IPS DF 4.7 (cell line): Measurements from ENCODE around the gene NUP93.
"Not testable (repeated sequence)": the region's sequence is repeated elsewhere in the genome, so short reads cannot be mapped to it uniquely, and the experiment has no call there.

Source experiments
- DNase-seq: peaks from one replicate; pipeline ENCODE4 v3.0.0-alpha.2; 2013; ENCODE audit warnings: low spot score; ENCODE audit errors: extremely low read depth

NUP93 gene

DNA sequence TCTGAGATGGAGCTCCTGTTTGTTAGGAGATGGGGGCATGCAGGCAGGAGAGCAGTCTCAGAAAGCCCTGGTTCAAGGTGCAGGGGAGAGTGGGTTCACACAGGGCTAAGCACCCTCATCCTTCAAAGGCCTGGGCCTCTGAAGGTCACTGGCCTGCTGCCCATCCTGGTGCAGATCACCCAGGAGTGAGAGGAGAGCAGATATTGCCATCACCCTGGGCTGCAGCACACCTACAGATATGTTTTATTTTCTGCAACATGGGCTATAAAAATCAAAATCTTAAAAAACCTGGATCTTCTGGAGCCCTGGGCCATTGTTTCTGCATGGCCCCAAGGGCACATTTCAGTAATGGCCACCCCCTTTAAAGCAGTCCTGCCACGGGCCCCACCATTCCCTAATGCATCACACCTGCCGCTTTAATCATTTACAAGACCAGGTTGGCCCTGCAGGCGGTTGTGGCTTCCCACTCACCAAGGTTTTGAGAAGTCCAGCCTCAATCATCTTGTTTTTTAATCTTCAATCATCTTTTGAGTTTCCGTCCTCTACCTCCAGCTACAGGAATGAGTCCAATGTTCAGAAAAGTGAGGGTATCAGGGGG lies 20.4 kb upstream of the NUP93 start:
- no peak for DNase-seq

DNA sequence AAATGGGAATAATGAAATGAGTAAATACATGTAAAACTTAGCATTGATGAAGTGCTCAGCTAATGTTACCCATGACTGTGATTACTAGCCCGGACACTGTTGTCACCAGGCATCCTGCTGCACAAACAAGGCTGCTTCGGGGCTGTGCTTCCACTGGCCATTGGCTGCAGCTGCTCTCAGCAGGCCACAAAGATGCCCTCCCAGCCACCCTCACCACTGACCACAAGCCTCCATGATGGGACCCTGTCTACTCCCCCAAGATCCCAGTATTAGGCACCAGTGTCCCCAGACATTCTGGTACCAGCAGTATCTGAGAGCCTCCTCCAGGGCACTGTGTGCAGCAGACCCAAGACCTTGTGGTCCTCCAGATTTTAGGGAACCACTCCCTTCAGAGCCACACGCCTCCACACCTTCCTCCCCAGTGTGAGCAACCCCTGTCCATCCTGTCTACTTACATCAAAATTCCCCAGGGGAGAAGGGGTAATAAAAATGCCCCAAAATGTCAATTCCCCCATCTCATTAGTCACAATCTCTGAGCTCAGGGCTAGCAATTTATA lies 19.7 kb upstream of the NUP93 start:
- no peak for DNase-seq

GRCh38 chr16:56711862-56712261 lies 18.1 kb upstream of the NUP93 start:
- no peak for DNase-seq

- no peak for DNase-seq
These were observed 16.1 kb upstream of the NUP93 start for GRCh38 chr16:56713794-56714193.

DNA sequence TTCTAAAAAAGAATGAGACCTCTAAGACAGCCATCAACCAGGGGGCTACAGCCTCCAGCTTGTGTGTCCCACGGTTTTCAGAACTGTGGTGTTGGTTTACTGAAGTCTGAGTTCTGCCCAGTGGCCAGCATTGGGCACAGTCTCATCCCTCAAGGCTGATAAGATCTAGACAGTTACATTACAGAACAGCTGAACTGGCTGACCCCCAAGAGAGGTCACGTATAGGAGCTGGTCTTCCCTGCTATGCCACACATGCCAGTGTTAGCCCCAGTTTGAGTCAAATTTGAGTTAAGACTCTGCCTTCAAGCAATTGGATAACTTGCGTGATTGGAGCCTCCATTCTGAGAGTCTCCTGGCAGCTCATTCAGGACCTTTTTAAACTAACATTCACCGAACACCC lies 14.8 kb upstream of the NUP93 start:
- DNase-seq: no peak

GRCh38 chr16:56716761-56717160 lies 13.2 kb upstream of the NUP93 start:
- no peak for DNase-seq

DNA sequence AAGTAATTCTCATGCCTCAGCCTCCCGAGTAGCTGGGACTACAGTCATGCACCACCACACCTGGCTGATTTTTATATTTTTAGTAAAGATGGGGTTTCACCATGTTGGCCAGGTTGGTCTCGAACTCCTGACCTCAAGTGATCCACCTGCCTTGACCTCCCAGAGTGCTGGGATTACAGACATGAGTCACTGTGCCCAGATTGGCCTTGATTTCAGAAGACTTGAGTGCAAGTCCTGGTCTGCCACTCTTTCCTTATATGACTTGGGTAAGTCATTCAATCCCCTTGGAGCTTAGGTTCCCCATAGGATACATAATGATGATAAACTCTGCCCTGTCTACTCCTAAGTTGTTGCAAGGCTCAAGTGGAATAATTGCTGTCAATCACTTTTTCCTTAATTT lies 12.4 kb upstream of the NUP93 start:
- DNase-seq: not testable (repeated sequence)

DNA sequence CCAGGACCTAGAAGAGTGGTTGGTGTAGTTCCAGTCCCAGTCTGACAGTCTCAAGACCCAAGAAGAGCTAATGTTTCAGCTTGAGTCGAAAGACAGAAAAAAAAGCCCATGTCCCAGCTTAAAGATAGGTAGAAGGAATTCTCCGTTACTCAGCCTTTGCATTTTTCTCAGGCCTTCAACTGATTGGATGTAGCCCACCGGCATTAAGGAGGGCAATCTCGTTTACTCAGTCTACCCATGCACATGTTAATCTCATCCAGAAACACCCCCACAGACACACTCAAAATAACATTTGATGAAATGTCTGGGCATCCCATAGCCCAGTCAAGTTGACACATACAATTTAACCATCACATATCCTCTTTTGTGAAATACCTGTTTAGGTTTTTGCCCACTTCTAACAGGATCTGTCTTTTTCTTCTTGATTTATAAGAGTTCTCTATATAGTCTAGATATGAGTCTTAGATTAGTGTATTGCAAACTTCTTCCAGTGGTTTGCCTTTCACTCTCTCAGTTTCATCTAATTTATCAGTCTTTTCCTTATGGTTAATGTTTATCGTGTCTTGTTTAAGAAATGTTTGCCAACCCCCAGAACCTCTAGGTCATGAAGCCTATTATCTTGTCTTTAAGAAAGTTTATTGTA lies 7.6 kb upstream of the NUP93 start:
- DNase-seq: no peak

DNA sequence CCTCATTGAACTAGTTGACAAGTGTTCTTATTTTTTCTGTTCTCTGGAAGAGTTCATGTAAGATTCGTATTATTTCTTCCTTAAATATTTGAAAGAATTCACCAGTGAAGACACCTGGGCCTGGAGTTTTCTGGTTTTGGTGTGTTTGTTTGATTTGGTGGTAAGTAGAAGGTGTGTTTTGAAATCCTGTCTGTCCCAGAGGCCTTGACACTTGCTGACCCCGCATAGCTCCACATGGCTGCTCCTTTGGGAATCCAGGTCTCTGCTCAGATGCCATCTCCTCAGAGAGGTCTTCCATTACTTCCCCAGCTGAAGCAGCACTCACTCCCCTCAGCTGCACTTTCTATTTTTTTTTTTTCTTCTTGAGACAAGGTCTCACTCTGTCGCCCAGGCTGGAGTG lies 5.7 kb upstream of the NUP93 start:
- DNase-seq: no peak

DNA sequence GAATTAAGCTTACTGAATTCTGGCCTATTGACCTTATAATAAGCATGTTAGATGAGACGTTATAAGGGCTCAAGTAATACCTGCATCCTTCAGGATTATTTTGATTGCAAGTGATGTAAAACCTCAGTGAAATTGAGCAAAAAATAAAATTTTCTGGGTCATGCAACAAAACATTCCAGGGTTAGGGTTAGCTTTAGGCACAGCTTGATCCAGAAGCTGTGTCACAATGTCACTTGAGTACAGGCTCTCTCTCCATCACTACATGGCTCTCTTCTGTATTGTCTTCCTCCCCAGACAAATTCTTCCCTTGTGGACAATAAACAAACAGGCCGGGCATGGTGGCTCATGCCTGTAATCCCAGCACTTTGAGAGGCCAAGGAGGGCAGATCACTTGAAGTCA lies 3.6 kb upstream of the NUP93 start:
- no peak for DNase-seq

DNA sequence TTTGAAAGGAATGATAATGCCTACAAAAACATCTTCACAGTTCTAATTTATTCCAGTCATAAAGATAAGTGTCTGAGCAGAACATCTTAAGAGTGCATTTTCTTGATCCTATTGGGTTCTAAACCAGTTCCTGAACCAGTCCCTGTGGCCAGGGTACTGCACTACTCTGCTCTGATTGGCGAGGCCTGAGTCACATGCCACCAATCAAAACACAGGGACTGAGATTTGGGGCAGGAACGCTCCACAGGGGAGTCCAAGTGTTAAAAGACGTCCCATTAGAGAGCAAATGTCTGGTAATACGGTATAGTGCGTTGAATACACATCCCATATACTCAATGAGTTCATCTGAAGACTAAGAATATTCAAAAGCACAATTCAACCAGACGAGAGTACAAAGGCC lies 3.0 kb upstream of the NUP93 start:
- DNase-seq: no peak

DNA sequence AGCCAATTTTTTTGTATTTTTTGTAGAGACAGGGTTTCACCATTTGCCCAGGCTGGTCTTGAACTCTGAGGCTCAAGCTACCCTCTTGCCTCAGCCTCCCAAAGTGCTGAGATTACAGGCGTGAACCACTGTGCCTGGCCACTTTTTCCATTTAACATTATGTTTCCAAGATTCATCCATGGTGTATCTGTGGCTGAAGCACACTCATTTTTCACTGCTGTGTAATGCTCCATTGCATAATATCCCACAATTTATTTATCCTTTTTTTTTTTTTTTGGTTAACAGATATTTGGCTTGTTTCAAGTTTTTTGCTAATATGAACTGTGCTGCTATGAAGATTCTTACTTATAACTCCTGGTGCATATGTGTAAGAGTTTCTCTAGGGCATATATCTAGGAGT lies 1.9 kb upstream of the NUP93 start:
- DNase-seq: no peak

GRCh38 chr16:56728980-56729734 lies 772 bp upstream of the NUP93 start:
- no peak for DNase-seq

DNA sequence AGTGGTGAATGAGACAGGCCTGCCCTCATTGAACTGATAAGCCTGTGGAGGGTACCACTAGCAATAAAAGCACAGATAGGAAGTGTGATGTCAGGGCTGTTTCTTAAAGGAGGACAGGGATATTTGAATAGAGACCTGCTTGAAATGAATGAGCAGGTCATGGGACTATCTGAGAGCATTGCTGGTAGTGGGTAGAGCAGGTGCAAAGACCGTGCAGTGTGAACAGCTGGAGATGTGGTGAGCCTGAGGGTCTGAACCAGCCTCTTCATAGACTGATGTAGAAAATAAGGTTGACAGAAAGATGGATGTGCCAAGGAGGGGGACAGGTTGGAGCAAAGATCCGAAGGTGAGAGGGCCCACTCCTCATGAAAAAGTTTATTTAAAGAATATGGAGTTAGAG lies 2.4 kb downstream of the NUP93 start:
- no peak for DNase-seq

DNA sequence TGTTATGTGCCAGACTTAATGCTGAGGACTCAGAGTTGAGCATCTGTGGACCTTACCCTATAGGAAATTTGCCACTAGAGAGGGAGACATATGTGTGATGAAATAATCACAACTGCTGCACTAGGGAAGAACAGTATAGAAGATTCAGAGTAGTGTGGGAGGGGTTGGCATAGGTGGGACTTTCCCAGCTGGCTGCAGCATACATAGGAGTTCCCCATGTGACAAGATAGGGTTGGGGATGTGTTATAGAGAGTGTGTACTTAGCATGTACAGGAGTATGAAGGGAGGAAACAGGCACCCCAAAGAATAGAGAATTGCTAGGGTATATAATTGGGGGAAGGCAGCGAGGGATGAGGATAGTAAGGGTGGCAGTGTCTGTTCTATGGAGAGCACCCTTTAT lies 2.9 kb downstream of the NUP93 start:
- no peak for DNase-seq

- DNase-seq: no peak
These were observed 4.5 kb downstream of the NUP93 start for GRCh38 chr16:56734429-56734828.

DNA sequence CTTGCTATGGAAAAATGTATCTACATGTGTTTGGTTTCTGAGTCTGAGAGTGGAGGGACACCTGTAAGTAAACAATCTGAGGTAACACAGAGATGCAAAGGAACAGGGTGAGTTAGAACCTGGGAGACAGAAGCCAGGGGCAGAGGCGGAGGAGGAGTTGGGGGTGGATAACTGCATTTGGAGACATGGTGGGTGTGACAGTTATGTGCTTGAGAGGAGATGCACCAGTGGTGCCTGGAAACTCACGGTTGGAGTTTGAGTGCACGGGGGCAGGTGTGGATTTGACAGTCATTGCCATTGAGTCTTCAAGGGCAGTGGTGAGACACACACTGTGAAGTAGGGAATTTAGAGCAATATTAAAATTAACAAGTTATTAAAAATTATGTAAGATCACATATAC lies 6.5 kb downstream of the NUP93 start:
- DNase-seq: no peak

- DNase-seq: no peak
These were observed 7.6 kb downstream of the NUP93 start for GRCh38 chr16:56737539-56737938.

GRCh38 chr16:56738221-56738620 lies 8.3 kb downstream of the NUP93 start:
- DNase-seq: no peak

DNA sequence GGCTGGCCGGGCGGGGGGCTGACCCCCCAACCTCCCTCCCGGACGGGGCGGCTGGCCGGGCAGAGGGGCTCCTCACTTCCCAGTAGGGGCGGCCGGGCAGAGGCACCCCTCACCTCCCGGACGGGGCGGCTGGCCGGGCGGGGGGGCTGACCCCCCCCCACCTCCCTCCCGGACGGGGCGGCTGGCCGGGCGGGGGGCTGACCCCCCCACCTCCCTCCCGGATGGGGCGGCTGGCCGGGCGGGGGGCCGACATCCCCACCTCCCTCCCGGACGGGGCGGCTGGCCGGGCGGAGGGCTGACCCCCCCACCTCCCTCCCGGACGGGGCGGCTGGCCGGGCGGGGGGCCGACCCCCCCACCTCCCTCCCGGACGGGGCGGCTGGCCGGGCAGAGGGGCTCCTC lies 9.4 kb downstream of the NUP93 start:
- DNase-seq: not testable (repeated sequence)

DNA sequence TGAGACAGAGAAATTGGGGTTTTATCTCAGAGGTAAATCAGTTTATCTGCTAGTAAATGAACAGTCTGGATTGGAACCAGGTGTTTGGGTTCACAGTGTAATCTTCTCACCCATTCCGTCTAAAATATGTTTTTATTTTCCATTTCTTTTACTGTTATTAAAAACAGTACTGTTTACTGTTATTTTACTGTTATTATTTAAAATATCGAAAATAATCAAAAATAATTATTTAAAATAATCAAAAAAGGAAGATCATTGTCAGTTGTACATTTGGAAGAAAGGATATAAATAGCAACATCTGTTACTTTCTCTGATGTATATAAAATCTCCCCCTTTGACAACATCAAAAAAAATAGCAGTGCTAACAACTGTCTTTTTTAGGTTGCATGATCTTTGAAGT lies 11.5 kb downstream of the NUP93 start:
- DNase-seq: no peak
